A673 (cell line): Measurements from ENCODE around the gene DIRAS3. TPM values are rescaled to one million over a fixed set of nuclear protein-coding genes. Genes with fewer than 3 reads are reported as not detected.

Experiments
- BruUV-seq: library from RNA; stranded (reverse); fragments of 400-500 nt; replicated peaks from 2 replicates; lab custom pipeline; 2021; lab: Mats Ljungman, UMichigan
- CTCF ChIA-PET: fragments of 300-600 bp; sonication (Branson Sonifier 250); formaldehyde crosslinking; loops from one replicate; lab custom pipeline; 2022; ENCODE audit warnings: antibody characterized with exemption; lab: Charles Lee
- POLR2A ChIA-PET: fragments of 300-600 bp; sonication (Branson Sonifier 250); formaldehyde crosslinking; loops from one replicate; lab custom pipeline; 2022; ENCODE audit warnings: antibody characterized with exemption; ENCODE audit not compliant: low non-redundant PET; lab: Charles Lee
- DNase-seq: peaks from one replicate; pipeline ENCODE4 v3.0.0-alpha.2; 2015; ENCODE audit warnings: low spot score
- H3K27ac ChIP-seq: fragments of 200-600 bp; sonication (generic); 2 replicates; pipeline ENCODE4 v1.5.1; 2016; ENCODE audit warnings: mixed run types, low read depth, mild to moderate bottlenecking, mixed read lengths, antibody characterized with exemption, low read length; ENCODE audit not compliant: poor library complexity, severe bottlenecking
- H3K27me3 ChIP-seq: fragments of 200-600 bp; sonication (generic); replicated peaks from 2 replicates; pipeline ENCODE4 v1.6.1; 2017; ENCODE audit warnings: mixed run types, low read depth, mild to moderate bottlenecking, mixed read lengths, antibody characterized with exemption, low read length; ENCODE audit not compliant: insufficient read depth, poor library complexity
- H3K36me3 ChIP-seq: fragments of 200-600 bp; sonication (generic); 2 replicates; pipeline ENCODE4 v1.6.1; 2016; ENCODE audit warnings: mixed run types, mild to moderate bottlenecking, mixed read lengths, antibody characterized with exemption, low read length; ENCODE audit not compliant: insufficient read depth, poor library complexity, severe bottlenecking
- H3K4me1 ChIP-seq: fragments of 200-600 bp; sonication (generic); 2 replicates; pipeline ENCODE4 v1.6.1; 2017; ENCODE audit warnings: mixed run types, mild to moderate bottlenecking, mixed read lengths, antibody characterized with exemption, low read length; ENCODE audit not compliant: insufficient read depth, poor library complexity, severe bottlenecking
- H3K4me3 ChIP-seq: fragments of 200-600 bp; sonication (generic); 2 replicates; pipeline ENCODE4 v1.5.1; 2016; ENCODE audit warnings: low read depth, mixed run types, mild to moderate bottlenecking, mixed read lengths, low read length; ENCODE audit not compliant: poor library complexity, severe bottlenecking
- H3K9me3 ChIP-seq: fragments of 200-600 bp; sonication (generic); 2 replicates; pipeline ENCODE4 v1.6.1; 2016; ENCODE audit warnings: mixed run types, low read depth, mild to moderate bottlenecking, mixed read lengths, antibody characterized with exemption, low read length; ENCODE audit not compliant: poor library complexity, severe bottlenecking
- CTCF ChIP-seq: fragments of 300-800, 200-600 bp; sonication (generic); conservative IDR thresholded peaks from 2 replicates; pipeline ENCODE4 v1.5.1; 2017; ENCODE audit warnings: low read depth, mild to moderate bottlenecking, antibody characterized with exemption, low read length, moderate library complexity, mixed read lengths
- EZH2 ChIP-seq: fragments of 200-600 bp; sonication (generic); IDR thresholded peaks from 2 replicates; pipeline ENCODE4 v1.6.1; 2017; ENCODE audit warnings: borderline replicate concordance, low read depth, mild to moderate bottlenecking, mixed read lengths, antibody characterized with exemption, low read length; ENCODE audit not compliant: poor library complexity, severe bottlenecking
- intact Hi-C: fragments of 100-400 bp; cut with micrococcal nuclease; formaldehyde crosslinking; loops from one replicate; pipeline ENCODE4 v1.10.0; 2022; ENCODE audit not compliant: unreplicated experiment
- total RNA-seq: library from RNA; stranded (reverse); gene quantifications from 2 replicates; pipeline ENCODE4 v1.2.3, GENCODE V29; 2021

DIRAS3 gene
- total RNA-seq, 1 experiment from 2014 or later, result 1.1 TPM

GRCh38 chr1:68024635-68025338, 25.6 kb downstream of the DIRAS3 start:
- no peaks in the 10 kb centered on the region for H3K4me1 ChIP-seq
- no peaks in the 10 kb centered on the region for H3K36me3 ChIP-seq
- ChIA-PET CTCF (no interaction called here), POLR2A (interaction anchor here (0.6 kb wide), 1 partner anchor 203 kb away, joined by 3 read pairs; no protein-coding TSS in a partner anchor)
- no peak overlapping the region for H3K27ac ChIP-seq
- no peaks in the 10 kb centered on the region for H3K27me3 ChIP-seq
- intact Hi-C loops, result no loop called here
- TF ChIP-seq CTCF (no peak), EZH2 (no peak)
- BruUV-seq, result no TSS peak
- DNase-seq, result no peak
- no peaks in the 10 kb centered on the region for H3K9me3 ChIP-seq
- H3K4me3 ChIP-seq, result no peak overlapping the region

GRCh38 chr1:68016381-68016780, 34.0 kb downstream of the DIRAS3 start:
- no peaks in the 10 kb centered on the region for H3K4me1 ChIP-seq
- H3K27me3 ChIP-seq, result no peaks in the 10 kb centered on the region
- DNase-seq, result no peak
- TF ChIP-seq EZH2 (no peak), CTCF (no peak)
- no peak overlapping the region for H3K27ac ChIP-seq
- ChIA-PET POLR2A (no interaction called here), CTCF (no interaction called here)
- no peak overlapping the region for H3K4me3 ChIP-seq
- no peaks in the 10 kb centered on the region for H3K36me3 ChIP-seq
- BruUV-seq, result no TSS peak
- no peaks in the 10 kb centered on the region for H3K9me3 ChIP-seq
- intact Hi-C loops, result no loop called here

GRCh38 chr1:68015971-68016370, 34.5 kb downstream of the DIRAS3 start:
- ChIA-PET POLR2A (no interaction called here), CTCF (no interaction called here)
- no peak overlapping the region for H3K4me3 ChIP-seq
- H3K27ac ChIP-seq, result no peak overlapping the region
- H3K4me1 ChIP-seq, result no peaks in the 10 kb centered on the region
- peak; percentile 9 for DNase-seq
- intact Hi-C loops, result no loop called here
- BruUV-seq, result no TSS peak
- H3K9me3 ChIP-seq, result no peaks in the 10 kb centered on the region
- H3K36me3 ChIP-seq, result no peaks in the 10 kb centered on the region
- TF ChIP-seq EZH2, result no peak
- TF ChIP-seq CTCF, result no peak
- H3K27me3 ChIP-seq, result no peaks in the 10 kb centered on the region
